Common myeloid progenitor, CD34-positive (primary cell): ENCODE results near the gene AFDN.
A peak's percentile ranks its signal among the peaks of the same experiment; 100 is the strongest.

Experiments
- CTCF ChIA-PET: fragments of 350-600 bp; sonication (Branson Sonifier 250); formaldehyde crosslinking; loops from one replicate; lab custom pipeline; 2021; ENCODE audit warnings: antibody characterized with exemption; lab: Charles Lee
- POLR2A ChIA-PET: fragments of 350-600 bp; sonication (Branson Sonifier 250); formaldehyde crosslinking; loops from one replicate; lab custom pipeline; 2021; ENCODE audit warnings: antibody characterized with exemption; lab: Charles Lee
- DNase-seq, 3 donors: peaks; one replicate each; pipeline versions ENCODE4 v3.0.0 to v3.0.0-alpha.2; 2013
- H3K27ac ChIP-seq, 2 experiments: 1 replicate in 1 of 2; 2 replicates in 1 of 2; pipeline ENCODE4 v1.7.0; 2013; ENCODE audit warnings: inconsistent platforms in 2 of 2, low read length in 2 of 2, mild to moderate bottlenecking in 2 of 2, low read depth in 1 of 2, moderate library complexity in 1 of 2; ENCODE audit not compliant: severe bottlenecking in 2 of 2, insufficient read depth in 1 of 2, poor library complexity in 1 of 2
- H3K27me3 ChIP-seq, 5 experiments: replicated peaks in 2 of 5; 1 replicate in 3 of 5; 2 replicates in 2 of 5; pipeline versions ENCODE4 v1.6.1 to v1.7.0; 2013; ENCODE audit warnings: low read length in 4 of 5, mild to moderate bottlenecking in 2 of 5, moderate library complexity in 2 of 5, inconsistent platforms in 1 of 5; ENCODE audit not compliant: insufficient read depth in 5 of 5, control insufficient read depth in 4 of 5
- H3K36me3 ChIP-seq, 4 experiments: 1 replicate in 2 of 4; 2 replicates in 2 of 4; pipeline versions ENCODE4 v1.6.1 to v1.7.0; 2013; ENCODE audit warnings: low read length in 3 of 4, control low read depth in 1 of 4, mild to moderate bottlenecking in 1 of 4; ENCODE audit not compliant: control insufficient read depth in 4 of 4, insufficient read depth in 4 of 4
- H3K4me1 ChIP-seq, 4 experiments: 1 replicate in 3 of 4; 2 replicates in 1 of 4; pipeline versions ENCODE4 v1.6.1 to v1.7.1; 2013; ENCODE audit warnings: low read length in 3 of 4, mild to moderate bottlenecking in 3 of 4, control low read depth in 1 of 4, inconsistent platforms in 1 of 4, moderate library complexity in 1 of 4; ENCODE audit not compliant: control insufficient read depth in 4 of 4, insufficient read depth in 4 of 4; ENCODE audit errors: control extremely low read depth in 1 of 4
- H3K4me3 ChIP-seq, 7 experiments: 1 replicate in 4 of 7; 2 replicates in 3 of 7; pipeline versions ENCODE4 v1.5.1 to v1.7.0; 2013; ENCODE audit warnings: mild to moderate bottlenecking in 7 of 7, low read length in 6 of 7, moderate library complexity in 6 of 7, inconsistent platforms in 2 of 7, low read depth in 2 of 7, control low read depth in 1 of 7; ENCODE audit not compliant: insufficient read depth in 4 of 7, control insufficient read depth in 1 of 7; ENCODE audit errors: extremely low read depth in 1 of 7
- H3K9me3 ChIP-seq, 5 experiments: 1 replicate in 4 of 5; 2 replicates in 1 of 5; pipeline versions ENCODE4 v1.6.1 to v1.7.1; 2013; ENCODE audit warnings: low read length in 4 of 5, mild to moderate bottlenecking in 2 of 5, inconsistent platforms in 1 of 5, low read depth in 1 of 5, moderate library complexity in 1 of 5; ENCODE audit not compliant: control insufficient read depth in 4 of 5, insufficient read depth in 2 of 5; ENCODE audit errors: control extremely low read depth in 1 of 5
- WGBS: methylation state at CpG from one replicate; pipeline ENCODE4 v1.1.5; 2013; ENCODE audit not compliant: insufficient coverage; 5-methylcytosine and 5-hydroxymethylcytosine counted together

The AFDN gene

GRCh38 chr6:167919349-167919748, 92.6 kb downstream of the AFDN start:
- no peaks in the 10 kb centered on the region for H3K9me3 ChIP-seq
- H3K27me3 ChIP-seq = no peaks in the 10 kb centered on the region
- H3K36me3 ChIP-seq = peaks cover 0 to 18% (median 1%) of the 10 kb centered on the region in 4 experiments
- H3K4me3 ChIP-seq = no peak overlapping the region
- no peak overlapping the region for H3K27ac ChIP-seq
- DNase-seq = no peak
- POLR2A ChIA-PET = no interaction called here
- WGBS = 100% methylated on average over 2 of the region's 3 CpGs
- no peaks in the 10 kb centered on the region for H3K4me1 ChIP-seq
- CTCF ChIA-PET = no interaction called here

- no peaks in the 10 kb centered on the region for H3K27me3 ChIP-seq
- H3K9me3 ChIP-seq = no peaks in the 10 kb centered on the region
- WGBS = 94% methylated on average over 7 of the region's 8 CpGs
- POLR2A ChIA-PET = no interaction called here
- H3K36me3 ChIP-seq = peaks cover 0 to 18% (median 0%) of the 10 kb centered on the region in 4 experiments
- H3K4me1 ChIP-seq = no peaks in the 10 kb centered on the region
- no peak overlapping the region for H3K4me3 ChIP-seq
- DNase-seq = no peak
- CTCF ChIA-PET = no interaction called here
- H3K27ac ChIP-seq = no peak overlapping the region
Measured at GRCh38 chr6:167920165-167920564, 93.5 kb downstream of the AFDN start.

- POLR2A ChIA-PET = no interaction called here
- Histone ChIP-seq H3K27ac (no peak overlapping the region), H3K36me3 (peaks cover 0 to 13% (median 0%) of the 10 kb centered on the region in 4 experiments), H3K27me3 (no peaks in the 10 kb centered on the region), H3K9me3 (no peaks in the 10 kb centered on the region), H3K4me1 (no peaks in the 10 kb centered on the region), H3K4me3 (no peak overlapping the region)
- 95% methylated on average over 4 of the region's 6 CpGs for WGBS
- CTCF ChIA-PET = no interaction called here
- DNase-seq = no peak
Measured at GRCh38 chr6:167921831-167922230, 95.1 kb downstream of the AFDN start.

- WGBS = 97% methylated on average over 7 of the region's 7 CpGs
- no peak overlapping the region for H3K27ac ChIP-seq
- peaks cover 0 to 2% (median 0%) of the 10 kb centered on the region in 4 experiments for H3K36me3 ChIP-seq
- H3K4me3 ChIP-seq = no peak overlapping the region
- no peaks in the 10 kb centered on the region for H3K27me3 ChIP-seq
- ChIA-PET POLR2A (no interaction called here), CTCF (interaction anchor here (1.3 kb wide), 1 partner anchor 14 kb away, joined by 4 read pairs; no protein-coding TSS in a partner anchor)
- H3K4me1 ChIP-seq = no peaks in the 10 kb centered on the region
- no peaks in the 10 kb centered on the region for H3K9me3 ChIP-seq
- no peak for DNase-seq
Measured at GRCh38 chr6:167925026-167925425, 98.3 kb downstream of the AFDN start.

- no peaks in the 10 kb centered on the region for H3K9me3 ChIP-seq
- H3K27me3 ChIP-seq = no peaks in the 10 kb centered on the region
- peak in 1 of 3 donors; percentile 2 for DNase-seq
- H3K36me3 ChIP-seq = peaks cover 0 to 2% (median 0%) of the 10 kb centered on the region in 4 experiments
- no peak overlapping the region for H3K4me3 ChIP-seq
- no peaks in the 10 kb centered on the region for H3K4me1 ChIP-seq
- WGBS = 94% methylated on average over 6 of the region's 6 CpGs
- H3K27ac ChIP-seq = no peak overlapping the region
- CTCF ChIA-PET = no interaction called here
- POLR2A ChIA-PET = no interaction called here
Measured at GRCh38 chr6:167927246-167927645, 100.5 kb downstream of the AFDN start.

- no peaks in the 10 kb centered on the region for H3K27me3 ChIP-seq
- DNase-seq = no peak
- CTCF ChIA-PET = no interaction called here
- H3K4me1 ChIP-seq = no peaks in the 10 kb centered on the region
- no peaks in the 10 kb centered on the region for H3K9me3 ChIP-seq
- H3K27ac ChIP-seq = no peak overlapping the region
- POLR2A ChIA-PET = no interaction called here
- H3K4me3 ChIP-seq = no peak overlapping the region
- 93% methylated on average over 3 of the region's 3 CpGs for WGBS
- peaks cover 0 to 2% (median 0%) of the 10 kb centered on the region in 4 experiments for H3K36me3 ChIP-seq
Measured at GRCh38 chr6:167928111-167928510, 101.4 kb downstream of the AFDN start.

GRCh38 chr6:167930295-167930694, 103.6 kb downstream of the AFDN start:
- no peak overlapping the region for H3K4me3 ChIP-seq
- no peaks in the 10 kb centered on the region for H3K27me3 ChIP-seq
- no peaks in the 10 kb centered on the region for H3K4me1 ChIP-seq
- H3K36me3 ChIP-seq = peaks cover 0 to 2% (median 0%) of the 10 kb centered on the region in 4 experiments
- ChIA-PET CTCF (no interaction called here), POLR2A (no interaction called here)
- 94% methylated on average over 2 of the region's 3 CpGs for WGBS
- no peak overlapping the region for H3K27ac ChIP-seq
- no peak for DNase-seq
- H3K9me3 ChIP-seq = no peaks in the 10 kb centered on the region
